ENCODE measurements around the gene CDK11A.

DNA sequence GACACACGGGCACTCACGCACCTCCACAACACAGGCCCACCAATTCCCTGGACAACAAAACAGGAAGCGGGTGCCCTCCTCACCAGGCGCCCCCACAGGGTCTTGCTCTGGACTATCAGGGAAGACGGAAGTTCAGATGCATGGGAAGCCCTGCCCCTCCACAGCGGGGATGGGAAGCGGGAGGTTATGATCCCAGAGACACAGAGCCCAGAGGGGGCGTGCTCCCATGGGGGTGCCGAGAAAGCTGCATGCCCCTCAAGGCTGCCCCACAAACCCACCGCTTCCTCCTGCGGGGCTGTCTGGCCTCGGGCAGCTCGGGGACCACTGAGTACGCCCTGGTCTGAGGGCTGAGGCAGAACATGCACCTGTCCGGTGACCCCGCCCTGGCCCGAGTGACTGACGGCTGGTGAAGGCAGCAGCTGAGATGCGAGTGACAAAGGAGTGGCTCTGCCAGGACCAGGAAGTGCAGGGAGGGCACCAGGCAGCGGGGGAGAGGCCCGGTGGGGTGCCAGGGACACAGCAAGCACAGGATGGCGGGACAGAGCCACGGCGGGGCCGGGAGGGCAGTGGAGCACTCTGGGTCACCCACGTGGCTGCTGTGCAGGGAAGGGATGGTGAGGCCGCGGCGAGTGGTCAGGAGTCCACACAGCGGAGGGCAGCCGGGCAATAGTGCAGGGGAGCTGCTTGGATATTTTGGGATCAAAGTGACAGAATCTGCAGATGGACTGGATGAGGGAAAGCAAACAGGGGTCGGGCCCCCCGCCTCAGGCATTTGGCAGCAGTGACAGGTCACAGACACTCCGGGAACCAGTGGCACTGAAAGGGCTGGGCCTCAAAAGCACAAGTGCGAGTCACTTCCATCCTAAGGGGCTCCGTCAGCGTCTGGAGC, 35.5 kb upstream of the CDK11A start:
- TF ChIP-seq, protein P1, sequence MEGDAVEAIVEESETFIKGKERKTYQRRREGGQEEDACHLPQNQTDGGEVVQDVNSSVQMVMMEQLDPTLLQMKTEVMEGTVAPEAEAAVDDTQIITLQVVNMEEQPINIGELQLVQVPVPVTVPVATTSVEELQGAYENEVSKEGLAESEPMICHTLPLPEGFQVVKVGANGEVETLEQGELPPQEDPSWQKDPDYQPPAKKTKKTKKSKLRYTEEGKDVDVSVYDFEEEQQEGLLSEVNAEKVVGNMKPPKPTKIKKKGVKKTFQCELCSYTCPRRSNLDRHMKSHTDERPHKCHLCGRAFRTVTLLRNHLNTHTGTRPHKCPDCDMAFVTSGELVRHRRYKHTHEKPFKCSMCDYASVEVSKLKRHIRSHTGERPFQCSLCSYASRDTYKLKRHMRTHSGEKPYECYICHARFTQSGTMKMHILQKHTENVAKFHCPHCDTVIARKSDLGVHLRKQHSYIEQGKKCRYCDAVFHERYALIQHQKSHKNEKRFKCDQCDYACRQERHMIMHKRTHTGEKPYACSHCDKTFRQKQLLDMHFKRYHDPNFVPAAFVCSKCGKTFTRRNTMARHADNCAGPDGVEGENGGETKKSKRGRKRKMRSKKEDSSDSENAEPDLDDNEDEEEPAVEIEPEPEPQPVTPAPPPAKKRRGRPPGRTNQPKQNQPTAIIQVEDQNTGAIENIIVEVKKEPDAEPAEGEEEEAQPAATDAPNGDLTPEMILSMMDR (conservative IDR thresholded peaks at IDR 0.05 in 1 of 2, IDR thresholded peaks at IDR 0.05 in 1 of 2; ENCODE audit: low read depth in 1 of 2, low read length in 2 of 2), result no peak
- no peak for TF ChIP-seq EZH2 (IDR thresholded peaks at IDR 0.05; ENCODE audit: low read length, missing control alignments)

Measured in fibroblast of lung (primary cell).